HG02840 (cell line): Measurements from ENCODE around the gene IL1RAP.

Source experiments
- ATAC-seq: cut with Tn5 transposase; IDR thresholded peaks from one replicate; pipeline ENCODE4 v1.9.1; 2021; ENCODE audit warnings: mild to moderate bottlenecking, moderate library complexity, moderate number of reproducible peaks; ENCODE audit not compliant: unreplicated experiment, low FRiP score

The IL1RAP gene

DNA sequence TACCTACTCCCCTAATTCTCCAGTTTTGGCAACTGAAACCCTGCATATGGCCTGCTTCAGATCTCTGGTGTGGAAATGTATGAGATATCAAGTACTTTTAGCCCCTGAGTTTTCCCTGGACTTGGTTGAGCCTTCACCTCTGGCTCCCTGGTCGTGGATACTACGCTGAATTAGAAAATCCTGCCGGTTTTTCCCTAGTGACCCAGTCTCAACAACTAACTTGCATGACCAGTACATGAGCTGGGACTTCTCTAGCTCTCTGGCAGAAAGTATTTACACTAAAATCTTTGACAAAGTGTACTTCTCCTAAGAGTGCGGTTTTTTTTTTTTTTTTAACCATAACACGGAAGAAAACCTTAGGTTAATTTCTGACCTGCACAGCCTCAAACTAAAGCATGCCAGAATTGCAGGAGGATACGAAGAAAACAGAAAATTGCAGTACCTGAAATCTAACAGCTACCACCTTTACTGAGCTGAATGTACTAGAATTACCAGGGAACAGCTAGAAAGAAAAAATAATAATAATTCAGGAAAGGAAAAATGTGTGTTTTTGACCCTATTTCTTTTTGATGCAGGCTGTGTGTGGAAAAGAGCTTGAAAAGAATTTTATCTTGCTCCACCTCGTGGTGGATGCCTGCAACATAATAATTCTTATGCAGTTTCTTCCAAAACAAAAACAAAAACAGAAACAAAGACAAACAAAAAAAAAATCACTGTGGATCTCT, 183.1 kb downstream of the IL1RAP start:
- ATAC-seq, result no peak

DNA sequence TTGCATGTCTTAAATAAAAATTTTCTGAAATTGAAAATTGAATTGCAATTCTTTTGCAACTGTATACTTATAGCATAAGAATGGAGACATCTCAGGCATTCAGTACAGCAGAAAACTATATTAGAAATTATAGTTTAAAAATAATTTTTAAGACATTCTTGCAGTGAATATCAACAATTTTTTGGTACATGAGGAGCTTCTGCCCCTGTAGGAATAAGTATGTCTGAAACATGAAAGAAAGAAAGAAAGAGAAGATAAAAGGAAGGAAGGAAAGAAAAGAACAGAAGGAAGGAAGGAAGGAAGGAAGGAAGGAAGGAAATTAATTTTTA, 183.6 kb downstream of the IL1RAP start:
- no peak for ATAC-seq

DNA sequence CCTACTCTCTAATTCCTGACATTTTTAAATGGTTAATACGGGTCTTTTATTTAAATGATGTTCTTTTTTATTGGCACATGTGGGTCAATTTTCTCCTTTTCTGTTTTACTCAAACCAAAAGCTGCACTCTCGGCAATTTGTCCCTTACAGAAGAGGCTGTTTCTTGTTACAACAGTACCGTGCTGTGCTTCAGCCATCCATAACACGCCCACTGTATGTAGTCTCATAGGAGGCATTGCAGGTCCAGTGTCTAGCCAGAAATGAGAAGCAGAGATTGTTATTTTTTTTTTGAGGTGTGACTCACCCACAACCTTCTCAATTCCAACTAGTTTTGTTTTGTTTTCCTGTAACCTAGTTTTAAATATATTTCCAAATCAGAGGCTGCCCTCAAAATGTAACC, 184.0 kb downstream of the IL1RAP start:
- no peak for ATAC-seq

DNA sequence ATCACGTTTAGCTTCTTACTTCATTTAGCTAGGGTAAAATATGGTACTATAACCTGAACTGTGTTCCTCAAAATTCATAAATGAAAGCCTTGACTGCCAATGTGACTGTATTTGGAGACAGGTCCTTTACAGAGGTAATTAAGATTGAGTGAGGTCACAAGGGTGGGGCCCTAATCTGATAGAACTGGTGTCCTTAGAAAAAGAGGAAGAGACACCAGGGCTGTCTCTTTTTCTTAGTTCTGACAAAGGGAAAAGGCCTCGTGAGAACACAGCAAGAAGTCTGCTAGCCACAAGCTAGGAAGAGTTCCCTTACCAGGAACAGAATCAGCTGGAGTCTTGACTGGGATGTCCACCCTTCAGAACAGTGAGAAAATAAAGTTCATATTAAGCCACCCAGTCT, 185.9 kb downstream of the IL1RAP start:
- no peak for ATAC-seq

DNA sequence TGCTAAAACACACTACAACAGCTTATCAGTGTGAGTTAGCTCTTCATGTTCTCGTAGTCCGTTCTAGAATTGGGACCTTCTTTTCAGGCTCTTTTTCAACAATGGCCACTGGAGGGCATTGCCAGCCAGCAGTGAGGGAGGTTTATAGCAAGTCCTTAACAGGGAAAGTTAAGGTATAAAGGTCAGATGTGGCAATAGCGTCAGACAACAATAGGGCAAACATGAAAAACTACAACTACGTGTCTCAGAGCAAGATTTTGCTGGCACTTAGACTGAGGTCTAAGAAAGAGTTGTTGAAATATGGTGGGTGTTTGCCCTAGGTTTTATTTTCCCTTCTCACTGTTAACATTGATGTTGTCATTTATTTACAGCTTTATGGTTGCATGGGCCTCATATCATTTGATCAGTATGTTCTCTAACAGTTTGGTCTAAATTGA, 187.2 kb downstream of the IL1RAP start:
- no peak for ATAC-seq

DNA sequence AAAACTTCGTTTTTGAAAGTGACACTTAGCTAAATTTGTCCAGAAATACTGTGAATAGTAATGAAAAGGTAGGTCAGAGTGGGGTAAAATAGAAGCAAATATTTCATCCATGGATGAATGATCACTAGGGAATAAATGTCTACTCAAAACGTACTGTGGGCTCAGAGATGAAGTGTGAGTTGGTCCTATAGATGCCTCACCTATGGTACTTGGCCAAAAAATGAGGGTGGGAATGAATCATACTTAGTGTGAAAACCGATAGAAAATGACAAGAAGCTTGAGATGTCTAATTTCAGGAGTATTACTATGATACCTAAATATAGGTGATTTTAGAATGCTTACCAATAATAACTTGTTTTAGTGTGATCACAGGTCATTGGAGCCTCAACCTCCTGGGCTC, 192.7 kb downstream of the IL1RAP start:
- no peak for ATAC-seq
